Measurements from ENCODE around the gene CLIP1. TPM values are rescaled to one million over a fixed set of nuclear protein-coding genes. Genes with fewer than 3 reads are reported as not detected.
A peak's percentile ranks its signal among the peaks of the same experiment; 100 is the strongest.

The CLIP1 gene
- total RNA-seq, 4 donors from 2014 or later, result 48.2 to 134 (median 96.8) TPM

GRCh38 chr12:122327494-122328385 is 94.7 kb downstream of the CLIP1 start:
- no peak for TF ChIP-seq POLR2A (IDR thresholded peaks at IDR 0.05)
- TF ChIP-seq, protein P1, sequence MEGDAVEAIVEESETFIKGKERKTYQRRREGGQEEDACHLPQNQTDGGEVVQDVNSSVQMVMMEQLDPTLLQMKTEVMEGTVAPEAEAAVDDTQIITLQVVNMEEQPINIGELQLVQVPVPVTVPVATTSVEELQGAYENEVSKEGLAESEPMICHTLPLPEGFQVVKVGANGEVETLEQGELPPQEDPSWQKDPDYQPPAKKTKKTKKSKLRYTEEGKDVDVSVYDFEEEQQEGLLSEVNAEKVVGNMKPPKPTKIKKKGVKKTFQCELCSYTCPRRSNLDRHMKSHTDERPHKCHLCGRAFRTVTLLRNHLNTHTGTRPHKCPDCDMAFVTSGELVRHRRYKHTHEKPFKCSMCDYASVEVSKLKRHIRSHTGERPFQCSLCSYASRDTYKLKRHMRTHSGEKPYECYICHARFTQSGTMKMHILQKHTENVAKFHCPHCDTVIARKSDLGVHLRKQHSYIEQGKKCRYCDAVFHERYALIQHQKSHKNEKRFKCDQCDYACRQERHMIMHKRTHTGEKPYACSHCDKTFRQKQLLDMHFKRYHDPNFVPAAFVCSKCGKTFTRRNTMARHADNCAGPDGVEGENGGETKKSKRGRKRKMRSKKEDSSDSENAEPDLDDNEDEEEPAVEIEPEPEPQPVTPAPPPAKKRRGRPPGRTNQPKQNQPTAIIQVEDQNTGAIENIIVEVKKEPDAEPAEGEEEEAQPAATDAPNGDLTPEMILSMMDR (IDR thresholded peaks at IDR 0.05), result no peak
- H3K4me1 ChIP-seq, result no peaks in the 10 kb centered on the region
- H3K9me3 ChIP-seq, result no peaks in the 10 kb centered on the region
- H3K36me3 ChIP-seq, result no peaks in the 10 kb centered on the region
- DNase-seq, result peak in 1 of 2 donors; percentile 36
- H3K27ac ChIP-seq, result peak overlapping the region in 1 of 2 donors; percentile 3
- intact Hi-C loops (cut with DNase I; ENCODE audit: low total_unique reads), result no loop called here
- H3K27me3 ChIP-seq, result no peaks in the 10 kb centered on the region
- no peak overlapping the region for H3K4me3 ChIP-seq

DNA sequence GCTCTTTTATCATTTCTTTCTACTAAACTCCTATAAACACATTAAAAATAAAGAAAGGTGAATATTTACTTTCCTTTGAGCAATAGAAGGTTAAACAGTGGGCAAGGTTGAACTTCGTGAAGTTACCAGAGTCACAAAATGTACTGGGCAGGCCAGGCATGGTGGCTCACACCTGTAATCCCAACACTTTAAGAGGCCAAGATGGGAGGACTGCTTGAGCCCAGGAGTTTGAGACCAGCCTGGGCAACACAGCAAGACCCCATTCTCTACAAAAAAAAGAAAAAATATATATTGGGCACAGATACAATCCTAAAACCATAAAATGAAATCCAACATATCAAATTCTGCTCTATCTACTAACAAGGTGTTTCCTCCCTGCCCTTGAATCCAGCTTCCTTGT is 95.5 kb downstream of the CLIP1 start:
- DNase-seq, result no peak
- intact Hi-C loops (cut with DNase I; ENCODE audit: low total_unique reads), result no loop called here
- H3K4me1 ChIP-seq, result no peaks in the 10 kb centered on the region
- no peak overlapping the region for H3K4me3 ChIP-seq
- no peaks in the 10 kb centered on the region for H3K27me3 ChIP-seq
- no peak for TF ChIP-seq POLR2A (IDR thresholded peaks at IDR 0.05)
- TF ChIP-seq, protein P1 (IDR thresholded peaks at IDR 0.05), result no peak
- H3K9me3 ChIP-seq, result no peaks in the 10 kb centered on the region
- no peaks in the 10 kb centered on the region for H3K36me3 ChIP-seq
- peak overlapping the region in 1 of 2 donors; percentile 3 for H3K27ac ChIP-seq

DNA sequence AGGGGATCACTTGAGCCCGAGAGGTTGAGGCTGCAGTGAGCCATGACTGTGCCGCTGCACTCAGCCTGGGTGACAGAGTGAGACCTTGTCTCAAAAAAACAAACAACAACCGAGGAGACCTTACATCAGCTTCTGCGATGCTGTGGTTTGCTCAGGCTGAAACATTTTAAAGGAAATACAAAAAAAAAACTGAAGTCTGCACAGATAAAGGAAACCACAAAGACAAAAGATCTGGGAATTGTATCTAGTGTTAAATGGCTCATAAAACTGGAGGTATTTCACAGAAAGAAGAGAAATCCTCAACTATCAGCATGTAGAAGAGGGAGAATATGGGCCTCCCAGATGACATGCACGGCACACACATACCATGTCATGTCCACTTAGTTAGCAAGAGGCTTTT is 95.9 kb downstream of the CLIP1 start:
- Histone ChIP-seq H3K36me3 (no peaks in the 10 kb centered on the region), H3K9me3 (no peaks in the 10 kb centered on the region), H3K27ac (peak overlapping the region in 1 of 2 donors; percentile 3), H3K4me1 (no peaks in the 10 kb centered on the region), H3K27me3 (no peaks in the 10 kb centered on the region), H3K4me3 (no peak overlapping the region)
- TF ChIP-seq POLR2A (IDR thresholded peaks at IDR 0.05), result no peak
- TF ChIP-seq, protein P1 (IDR thresholded peaks at IDR 0.05), result no peak
- no peak for DNase-seq
- intact Hi-C loops (cut with DNase I; ENCODE audit: low total_unique reads), result no loop called here

DNA sequence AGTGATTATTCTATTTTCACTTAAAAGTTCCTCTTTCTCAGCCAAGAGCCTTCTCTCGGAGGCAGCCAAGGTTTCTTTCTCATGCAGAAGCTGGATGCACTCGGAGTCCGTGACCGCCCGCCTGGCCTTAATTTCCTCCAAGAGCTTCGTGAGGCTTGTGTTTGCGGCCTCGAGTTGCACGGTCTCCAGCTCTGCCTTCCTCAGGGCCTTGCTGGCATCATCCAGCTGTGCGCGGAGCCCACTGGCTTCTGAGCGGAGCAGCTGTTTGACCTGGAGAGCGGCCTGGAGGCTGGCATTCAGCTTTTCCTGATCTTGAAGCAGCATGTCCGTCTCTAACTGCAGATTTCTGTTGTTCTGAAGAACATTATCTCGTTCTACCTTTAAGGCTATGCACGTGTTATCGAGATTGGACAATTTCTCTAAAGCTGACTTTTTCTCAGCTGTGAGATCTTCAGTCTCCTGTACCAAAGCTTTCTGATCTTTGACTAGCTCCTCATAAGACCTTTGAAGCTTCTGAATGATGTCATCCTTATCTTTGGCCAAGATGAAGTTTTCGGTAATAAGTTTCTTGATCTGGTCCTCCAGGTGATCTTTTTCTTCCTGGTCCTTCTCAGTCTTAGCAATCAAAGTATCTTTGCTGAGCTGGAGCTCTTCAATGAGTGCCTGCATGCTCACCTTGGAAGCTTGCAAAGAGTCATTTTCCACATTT is 99.0 kb downstream of the CLIP1 start:
- Histone ChIP-seq H3K27ac (no peak overlapping the region), H3K36me3 (no peaks in the 10 kb centered on the region), H3K9me3 (no peaks in the 10 kb centered on the region), H3K4me1 (peaks cover 0 to 7% of the 10 kb centered on the region in 2 donors), H3K4me3 (no peak overlapping the region), H3K27me3 (no peaks in the 10 kb centered on the region)
- no peak for DNase-seq
- intact Hi-C loops (cut with DNase I; ENCODE audit: low total_unique reads), result no loop called here
- TF ChIP-seq POLR2A (IDR thresholded peaks at IDR 0.05), result no peak
- TF ChIP-seq, protein P1 (IDR thresholded peaks at IDR 0.05), result no peak

DNA sequence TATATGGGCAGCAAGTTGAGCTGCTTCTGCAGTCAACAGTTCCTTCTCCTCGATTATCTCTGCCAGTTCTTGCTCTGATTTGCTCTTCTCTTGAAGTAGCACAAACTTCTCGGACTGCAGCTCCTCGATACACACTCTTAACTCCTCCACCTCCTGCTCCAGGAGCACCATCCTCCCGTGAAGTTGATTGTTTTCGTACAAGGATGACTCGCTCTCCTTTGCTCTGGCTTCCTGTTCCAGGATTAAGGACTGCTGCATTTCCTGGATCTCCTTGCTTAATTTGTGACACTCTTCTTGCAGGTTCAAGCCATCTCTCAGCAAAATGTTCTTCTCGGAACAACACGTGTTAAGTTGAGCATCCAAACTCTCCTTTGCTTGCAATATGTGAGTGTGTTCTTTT is 100.0 kb downstream of the CLIP1 start:
- intact Hi-C loops (cut with DNase I; ENCODE audit: low total_unique reads), result no loop called here
- H3K4me1 ChIP-seq, result peaks cover 0 to 7% of the 10 kb centered on the region in 2 donors
- H3K36me3 ChIP-seq, result no peaks in the 10 kb centered on the region
- no peak for DNase-seq
- H3K4me3 ChIP-seq, result no peak overlapping the region
- no peaks in the 10 kb centered on the region for H3K9me3 ChIP-seq
- H3K27me3 ChIP-seq, result no peaks in the 10 kb centered on the region
- H3K27ac ChIP-seq, result no peak overlapping the region
- TF ChIP-seq, protein P1 (IDR thresholded peaks at IDR 0.05), result no peak
- no peak for TF ChIP-seq POLR2A (IDR thresholded peaks at IDR 0.05)

Measured in uterus (tissue), 4 donors.